ENCODE results near the gene RIMS3.

DNA sequence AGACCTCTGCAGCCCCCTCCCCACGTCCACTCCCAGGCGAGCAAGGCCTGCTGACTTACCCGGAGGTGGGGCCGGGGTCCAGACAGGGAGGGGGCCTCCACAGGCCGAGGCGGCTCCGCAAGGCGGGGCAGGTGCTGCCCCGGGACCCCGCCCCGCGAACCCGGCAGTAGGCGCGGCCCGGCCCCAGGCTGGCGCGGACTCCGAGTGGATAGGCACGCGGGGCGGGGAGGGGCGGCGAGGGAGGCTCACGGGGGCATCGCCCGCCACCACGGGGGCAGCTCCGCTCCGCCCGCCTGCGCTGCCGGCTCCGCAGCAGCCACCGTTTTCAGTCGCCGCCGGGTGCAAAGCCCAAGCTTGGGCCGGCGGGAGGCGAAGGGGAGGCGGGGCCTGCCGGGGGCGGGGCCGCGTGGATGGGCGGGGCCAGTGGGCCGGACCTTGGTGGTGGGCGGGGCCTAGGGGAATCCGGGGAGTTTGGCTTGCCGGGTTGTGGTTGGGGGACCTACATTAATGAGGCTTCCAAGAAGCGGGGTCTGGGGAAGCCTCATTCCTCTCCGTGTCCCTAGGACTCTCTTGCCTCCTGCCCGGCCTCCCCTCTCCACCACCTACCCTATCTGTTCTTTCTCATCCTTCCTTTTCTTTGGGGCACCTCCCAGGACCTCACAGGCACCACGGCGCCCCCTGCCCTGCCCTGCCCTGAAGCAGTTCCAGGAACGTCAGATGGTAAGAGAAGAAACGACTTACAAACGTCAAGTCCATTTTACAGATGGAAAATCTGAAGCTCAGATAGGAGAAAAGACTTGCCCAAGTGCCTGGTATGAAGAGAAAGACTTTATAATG is at the start of gene RIMS3:
- TF ChIP-seq CTCF (IDR thresholded peaks at IDR 0.05) (no peak), CBFB (CRISPR knock-in tag; IDR thresholded peaks at IDR 0.05; ENCODE audit: low read depth) (no peak), USF2 (CRISPR knock-in tag; IDR thresholded peaks at IDR 0.05) (no peak), CREB1 (CRISPR knock-in tag; IDR thresholded peaks at IDR 0.05) (no peak), GABPB1 (CRISPR knock-in tag; IDR thresholded peaks at IDR 0.05) (no peak), MAX (CRISPR knock-in tag; IDR thresholded peaks at IDR 0.05) (no peak; the same call in 1 of the 2 replicates), AR (CRISPR knock-in tag; IDR thresholded peaks at IDR 0.05) (no peak), JUN (CRISPR knock-in tag; IDR thresholded peaks at IDR 0.05) (no peak), ZNF263 (CRISPR knock-in tag; IDR thresholded peaks at IDR 0.05; ENCODE audit: low read depth) (no peak), RORB (CRISPR knock-in tag; IDR thresholded peaks at IDR 0.05) (no peak), ZNF512 (CRISPR knock-in tag; IDR thresholded peaks at IDR 0.05; ENCODE audit: borderline replicate concordance) (no peak)
- TF ChIP-seq, protein P1, sequence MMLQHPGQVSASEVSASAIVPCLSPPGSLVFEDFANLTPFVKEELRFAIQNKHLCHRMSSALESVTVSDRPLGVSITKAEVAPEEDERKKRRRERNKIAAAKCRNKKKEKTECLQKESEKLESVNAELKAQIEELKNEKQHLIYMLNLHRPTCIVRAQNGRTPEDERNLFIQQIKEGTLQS (CRISPR knock-in tag; conservative IDR thresholded peaks at IDR 0.05) = no peak
- TF ChIP-seq, protein P2, sequence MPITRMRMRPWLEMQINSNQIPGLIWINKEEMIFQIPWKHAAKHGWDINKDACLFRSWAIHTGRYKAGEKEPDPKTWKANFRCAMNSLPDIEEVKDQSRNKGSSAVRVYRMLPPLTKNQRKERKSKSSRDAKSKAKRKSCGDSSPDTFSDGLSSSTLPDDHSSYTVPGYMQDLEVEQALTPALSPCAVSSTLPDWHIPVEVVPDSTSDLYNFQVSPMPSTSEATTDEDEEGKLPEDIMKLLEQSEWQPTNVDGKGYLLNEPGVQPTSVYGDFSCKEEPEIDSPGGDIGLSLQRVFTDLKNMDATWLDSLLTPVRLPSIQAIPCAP (CRISPR knock-in tag; IDR thresholded peaks at IDR 0.05) = no peak
- TF ChIP-seq, protein P3, sequence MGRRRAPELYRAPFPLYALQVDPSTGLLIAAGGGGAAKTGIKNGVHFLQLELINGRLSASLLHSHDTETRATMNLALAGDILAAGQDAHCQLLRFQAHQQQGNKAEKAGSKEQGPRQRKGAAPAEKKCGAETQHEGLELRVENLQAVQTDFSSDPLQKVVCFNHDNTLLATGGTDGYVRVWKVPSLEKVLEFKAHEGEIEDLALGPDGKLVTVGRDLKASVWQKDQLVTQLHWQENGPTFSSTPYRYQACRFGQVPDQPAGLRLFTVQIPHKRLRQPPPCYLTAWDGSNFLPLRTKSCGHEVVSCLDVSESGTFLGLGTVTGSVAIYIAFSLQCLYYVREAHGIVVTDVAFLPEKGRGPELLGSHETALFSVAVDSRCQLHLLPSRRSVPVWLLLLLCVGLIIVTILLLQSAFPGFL (CRISPR knock-in tag; IDR thresholded peaks at IDR 0.05; ENCODE audit: borderline replicate concordance) = no peak

Data from WTC11 (cell line).